NCI-H2081 treated with DMSO at 0.1 percent for 48 hours (cell line): ENCODE data around the gene TTC16.
"Not testable (repeated sequence)": the region's sequence is repeated elsewhere in the genome, so short reads cannot be mapped to it uniquely, and the experiment has no call there.

Experiments used
- DNase-seq: peaks from one replicate; lab custom pipeline; 2025; lab: John Stamatoyannopoulos, UW

Gene TTC16

GRCh38 chr9:127742435-127743088 lies 26.7 kb downstream of the TTC16 start:
- DNase-seq: no peak

GRCh38 chr9:127744398-127745110 lies 28.7 kb downstream of the TTC16 start:
- no peak for DNase-seq

- DNase-seq: no peak
Measured at GRCh38 chr9:127746959-127747569, 31.2 kb downstream of the TTC16 start.

GRCh38 chr9:127749090-127749787 lies 33.4 kb downstream of the TTC16 start:
- DNase-seq: no peak

GRCh38 chr9:127751269-127752054 lies 35.6 kb downstream of the TTC16 start:
- no peak for DNase-seq

GRCh38 chr9:127753148-127753547 lies 37.3 kb downstream of the TTC16 start:
- DNase-seq: no peak

- DNase-seq: no peak
Measured at GRCh38 chr9:127753622-127754021, 37.7 kb downstream of the TTC16 start.

GRCh38 chr9:127754099-127755060 lies 38.5 kb downstream of the TTC16 start:
- DNase-seq: no peak

GRCh38 chr9:127755061-127756060 lies 39.5 kb downstream of the TTC16 start:
- no peak for DNase-seq

GRCh38 chr9:127756233-127756632 lies 40.4 kb downstream of the TTC16 start:
- DNase-seq: no peak

- not testable (repeated sequence) for DNase-seq
Measured at GRCh38 chr9:127756776-127757175, 40.9 kb downstream of the TTC16 start.

GRCh38 chr9:127758843-127759242 lies 43.0 kb downstream of the TTC16 start:
- no peak for DNase-seq

GRCh38 chr9:127761061-127761460 lies 45.2 kb downstream of the TTC16 start:
- no peak for DNase-seq

- no peak for DNase-seq
Measured at GRCh38 chr9:127761491-127761956, 45.6 kb downstream of the TTC16 start.

- DNase-seq: no peak
Measured at GRCh38 chr9:127762111-127762676, 46.3 kb downstream of the TTC16 start.

GRCh38 chr9:127763918-127764384 lies 48.1 kb downstream of the TTC16 start:
- DNase-seq: no peak

- DNase-seq: no peak
Measured at GRCh38 chr9:127765418-127765817, 49.5 kb downstream of the TTC16 start.

- no peak for DNase-seq
Measured at GRCh38 chr9:127767410-127767809, 51.5 kb downstream of the TTC16 start.

- DNase-seq: no peak
Measured at GRCh38 chr9:127767909-127768331, 52.0 kb downstream of the TTC16 start.
